NT2/D1 (cell line): ENCODE measurements around the gene SHROOM4.

Experiments
- SUZ12 ChIP-seq: IDR thresholded peaks from 2 replicates; pipeline ENCODE4 v1.6.1; 2011; ENCODE audit not compliant: insufficient read length, insufficient read depth; ENCODE audit errors: extremely low read depth
- ZNF274 ChIP-seq: IDR thresholded peaks from 2 replicates; pipeline ENCODE4 v1.6.1; 2011; ENCODE audit warnings: mild to moderate bottlenecking, low read depth, low read length

DNA sequence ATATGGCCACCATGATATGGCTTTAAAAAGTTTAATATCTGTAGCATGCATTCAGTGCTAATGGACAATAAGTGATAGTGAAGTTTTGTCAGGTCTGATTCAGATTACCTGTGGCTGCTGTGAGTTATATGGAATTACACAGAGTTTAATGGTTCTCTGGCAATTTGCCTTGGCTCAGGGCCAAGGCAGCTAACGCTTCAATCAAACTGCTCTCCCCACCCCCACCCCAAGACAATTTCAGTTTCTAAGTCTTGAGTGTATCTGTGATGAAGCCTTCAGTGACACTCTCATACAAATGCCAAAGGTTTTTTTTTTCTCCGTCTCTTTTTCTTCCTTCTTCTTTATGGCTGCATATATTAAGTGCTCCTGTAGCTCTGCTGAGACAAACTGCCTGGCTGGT lies 106.6 kb downstream of the SHROOM4 start:
- TF ChIP-seq ZNF274, result no peak
- no peak for TF ChIP-seq SUZ12
